H1 (cell line): Measurements from ENCODE around the gene EIPR1. TPM values are rescaled to one million over a fixed set of nuclear protein-coding genes. Genes with fewer than 3 reads are reported as not detected.

Experiments
- CTCF ChIA-PET: fragments of 300-600 bp; sonication (Branson Sonifier 250); formaldehyde crosslinking; loops from one replicate; lab custom pipeline; 2021; ENCODE audit not compliant: partially characterized antibody; lab: Charles Lee
- POLR2A ChIA-PET: fragments of 300-600 bp; sonication (Branson Sonifier 250); formaldehyde crosslinking; loops from one replicate; lab custom pipeline; 2021; ENCODE audit warnings: inconsistent platforms; ENCODE audit not compliant: partially characterized antibody; lab: Charles Lee
- DNase-seq, 2 experiments: peaks; one replicate each; pipeline versions ENCODE4 v3.0.0 to v3.0.0-alpha.2; 2010 to 2022; ENCODE audit warnings: low spot score in 2 of 2, low read depth in 1 of 2, mixed read lengths in 1 of 2
- FAIRE-seq: peaks from 2 replicates; lab custom pipeline; 2011; peaks lifted over from hg19 to GRCh38; lab: Jason Lieb, UNC
- H2AFZ ChIP-seq: 2 replicates; pipeline ENCODE4 v1.8.1; 2012; ENCODE audit warnings: low read length, inconsistent platforms
- H2AK5ac ChIP-seq: 2 replicates; pipeline ENCODE4 v1.6.1; 2013; ENCODE audit warnings: low read depth, low read length
- H2BK120ac ChIP-seq: replicated peaks from 2 replicates; pipeline ENCODE3; 2013; ENCODE audit warnings: low read depth, low read length, inconsistent platforms
- H2BK12ac ChIP-seq: 2 replicates; pipeline ENCODE4 v1.6.1; 2013; ENCODE audit warnings: low read depth, low read length
- H2BK15ac ChIP-seq: 2 replicates; pipeline ENCODE4 v1.6.1; 2013; ENCODE audit warnings: low read length
- H2BK20ac ChIP-seq: 2 replicates; pipeline ENCODE4 v1.6.1; 2013; ENCODE audit warnings: low read length
- H2BK5ac ChIP-seq: 2 replicates; pipeline ENCODE4 v1.6.1; 2013; ENCODE audit warnings: low read depth, low read length
- H3K14ac ChIP-seq: 2 replicates; pipeline ENCODE4 v1.6.1; 2013; ENCODE audit warnings: inconsistent platforms; ENCODE audit not compliant: insufficient read length
- H3K18ac ChIP-seq: 2 replicates; pipeline ENCODE4 v1.6.1; 2013; ENCODE audit warnings: low read length; ENCODE audit errors: extremely low read depth
- H3K23ac ChIP-seq: 2 replicates; pipeline ENCODE4 v1.6.1; 2013; ENCODE audit warnings: inconsistent platforms; ENCODE audit not compliant: insufficient read length
- H3K23me2 ChIP-seq: 2 replicates; pipeline ENCODE4 v1.6.1; 2013; ENCODE audit warnings: low read depth, low read length
- H3K27ac ChIP-seq: 2 replicates; pipeline ENCODE4 v1.6.1; 2011; ENCODE audit warnings: low read depth, low read length, inconsistent platforms
- H3K27me3 ChIP-seq, 4 experiments: replicated peaks in 1 of 4; 1 replicate in 1 of 4; 2 replicates in 3 of 4; pipeline versions ENCODE4 v1.6.1 to v1.8.1; 2011 to 2013; ENCODE audit warnings: low read length in 3 of 4, mild to moderate bottlenecking in 3 of 4, inconsistent platforms in 2 of 4, mixed read lengths in 2 of 4, moderate library complexity in 1 of 4; ENCODE audit not compliant: control insufficient read depth in 3 of 4, insufficient read depth in 3 of 4; ENCODE audit errors: extremely low read depth in 1 of 4
- H3K36me3 ChIP-seq, 4 experiments: 2 replicates each; pipeline versions ENCODE4 v1.6.1 to v1.8.1; 2011 to 2013; ENCODE audit warnings: mild to moderate bottlenecking in 4 of 4, low read length in 3 of 4, moderate library complexity in 2 of 4, control low read depth in 1 of 4, inconsistent platforms in 1 of 4; ENCODE audit not compliant: insufficient read depth in 4 of 4, control insufficient read depth in 2 of 4
- H3K4ac ChIP-seq: replicated peaks from 2 replicates; pipeline ENCODE3; 2013; ENCODE audit warnings: low read length, low read depth, mixed read lengths, inconsistent platforms; ENCODE audit not compliant: insufficient read length
- H3K4me1 ChIP-seq, 4 experiments: replicated peaks in 1 of 4; 1 replicate in 1 of 4; 2 replicates in 3 of 4; pipeline versions ENCODE4 v1.6.1 to v1.8.1; 2011 to 2013; ENCODE audit warnings: low read length in 3 of 4, inconsistent platforms in 2 of 4, mixed read lengths in 1 of 4; ENCODE audit not compliant: insufficient read depth in 4 of 4, control insufficient read depth in 3 of 4
- H3K4me2 ChIP-seq, 2 experiments: 2 replicates each; pipeline versions ENCODE4 v1.6.1 to v1.8.1; 2011 to 2013; ENCODE audit warnings: low read depth in 2 of 2, low read length in 2 of 2, control low read depth in 1 of 2, inconsistent platforms in 1 of 2, mild to moderate bottlenecking in 1 of 2; ENCODE audit not compliant: insufficient read depth in 1 of 2
- H3K4me3 ChIP-seq, 4 experiments: fragments of 200-600, 300-600 bp in 1 of 4; sonication (generic), shearing (Covaris generic), sonication (Bioruptor Twin) in 1 of 4; 2 replicates each; pipeline versions ENCODE4 v1.5.1 to v1.8.1; 2011 to 2016; ENCODE audit warnings: low read length in 4 of 4, low read depth in 3 of 4, control low read depth in 2 of 4, inconsistent platforms in 2 of 4, mild to moderate bottlenecking in 2 of 4, mixed read lengths in 1 of 4, moderate library complexity in 1 of 4; ENCODE audit not compliant: insufficient read depth in 2 of 4; ENCODE audit errors: extremely low read depth in 1 of 4
- H3K56ac ChIP-seq: replicated peaks from 2 replicates; pipeline ENCODE3; 2013; ENCODE audit warnings: low read depth, mild to moderate bottlenecking, mixed read lengths, low read length, inconsistent platforms; ENCODE audit not compliant: insufficient read length
- H3K79me1 ChIP-seq: 2 replicates; pipeline ENCODE4 v1.6.1; 2013; ENCODE audit warnings: low read depth, low read length, control low read depth
- H3K79me2 ChIP-seq, 2 experiments: 2 replicates each; pipeline versions ENCODE4 v1.6.1 to v1.8.1; 2012 to 2013; ENCODE audit warnings: low read length in 2 of 2, mild to moderate bottlenecking in 2 of 2, inconsistent platforms in 1 of 2; ENCODE audit not compliant: insufficient read depth in 2 of 2, control insufficient read depth in 1 of 2
- H3K9ac ChIP-seq, 4 experiments: replicated peaks in 1 of 4; 1 replicate in 1 of 4; 2 replicates in 3 of 4; pipeline versions ENCODE4 v1.6.1 to v1.8.1; 2011 to 2013; ENCODE audit warnings: low read depth in 3 of 4, low read length in 3 of 4, control low read depth in 2 of 4, mild to moderate bottlenecking in 2 of 4, moderate library complexity in 2 of 4, inconsistent platforms in 1 of 4; ENCODE audit errors: extremely low read depth in 1 of 4
- H3K9me3 ChIP-seq, 2 experiments: 2 replicates each; pipeline versions ENCODE4 v1.6.1 to v1.8.1; 2012 to 2013; ENCODE audit warnings: mild to moderate bottlenecking in 2 of 2, moderate library complexity in 2 of 2, control low read depth in 1 of 2, inconsistent platforms in 1 of 2, low read depth in 1 of 2, low read length in 1 of 2, mixed read lengths in 1 of 2; ENCODE audit not compliant: insufficient read depth in 2 of 2
- H4K20me1 ChIP-seq, 2 experiments: replicated peaks in 1 of 2; 2 replicates each; pipeline versions ENCODE3 to v1.8.1; 2011 to 2013; ENCODE audit warnings: inconsistent platforms in 2 of 2, low read length in 2 of 2, mild to moderate bottlenecking in 1 of 2; ENCODE audit not compliant: insufficient read depth in 2 of 2, control insufficient read depth in 1 of 2
- H4K5ac ChIP-seq: 2 replicates; pipeline ENCODE4 v1.6.1; 2013; ENCODE audit warnings: low read length, low read depth, mixed read lengths, inconsistent platforms; ENCODE audit not compliant: insufficient read length
- H4K8ac ChIP-seq: 2 replicates; pipeline ENCODE4 v1.8.0; 2013; ENCODE audit warnings: mild to moderate bottlenecking, moderate library complexity, low read length, inconsistent platforms; ENCODE audit not compliant: insufficient read depth; ENCODE audit errors: extremely low read depth
- H4K91ac ChIP-seq: replicated peaks from 2 replicates; pipeline ENCODE3; 2013; ENCODE audit warnings: low read length, mixed read lengths, inconsistent platforms; ENCODE audit not compliant: insufficient read length
- E2F6 ChIP-seq: IDR thresholded peaks from 2 replicates; pipeline ENCODE4 v1.6.1; 2012; ENCODE audit warnings: inconsistent platforms
- EZH2 ChIP-seq: fragments of 200-600 bp; sonication (generic); IDR thresholded peaks from 2 replicates; pipeline ENCODE4 v1.7.1; 2012; ENCODE audit warnings: low read depth, mild to moderate bottlenecking, moderate library complexity, low read length, inconsistent platforms; ENCODE audit not compliant: severe bottlenecking
- JUN ChIP-seq: IDR thresholded peaks from 2 replicates; pipeline ENCODE4 v1.6.1; 2011; ENCODE audit warnings: low read depth, mild to moderate bottlenecking, improper control_type of control experiment, low read length
- KDM5A ChIP-seq: fragments of 200-600 bp; IDR thresholded peaks from 2 replicates; pipeline ENCODE4 v1.7.1; 2012; ENCODE audit warnings: mild to moderate bottlenecking, low read length, inconsistent platforms, mixed read lengths
- NANOG ChIP-seq: IDR thresholded peaks from 2 replicates; pipeline ENCODE4 v1.6.1; 2011; ENCODE audit warnings: low read length, low read depth, mild to moderate bottlenecking, inconsistent platforms; ENCODE audit not compliant: insufficient read depth, poor library complexity, severe bottlenecking
- PHF8 ChIP-seq: fragments of 200-600 bp; sonication (generic); conservative IDR thresholded peaks from 2 replicates; pipeline ENCODE4 v1.7.1; 2012; ENCODE audit warnings: low read depth, mild to moderate bottlenecking, inconsistent platforms, low read length, moderate library complexity
- POLR2A ChIP-seq, 2 experiments: IDR thresholded peaks; 1 replicate in 1 of 2; 2 replicates in 1 of 2; pipeline ENCODE4 v1.6.1; 2011; ENCODE audit warnings: low read depth in 2 of 2, low read length in 2 of 2, mild to moderate bottlenecking in 2 of 2; ENCODE audit errors: control extremely low read depth in 1 of 2
- POU5F1 ChIP-seq: IDR thresholded peaks from 2 replicates; pipeline ENCODE4 v1.6.1; 2011; ENCODE audit warnings: low read depth, mild to moderate bottlenecking, low read length, moderate library complexity
- RNF2 ChIP-seq: fragments of 200-900, 300-1000 bp; sonication (generic); IDR thresholded peaks from 2 replicates; pipeline ENCODE4 v1.7.1; 2016; ENCODE audit warnings: borderline replicate concordance, low read depth, mild to moderate bottlenecking, antibody characterized with exemption, low read length; ENCODE audit not compliant: poor library complexity, severe bottlenecking; ENCODE audit errors: missing control alignments
- SP4 ChIP-seq: IDR thresholded peaks from 2 replicates; pipeline ENCODE4 v1.6.1; 2012; ENCODE audit warnings: low read length, inconsistent platforms
- SUZ12 ChIP-seq: fragments of 200-600 bp; sonication (generic); IDR thresholded peaks from 2 replicates; pipeline ENCODE4 v1.6.1; 2012; ENCODE audit warnings: mild to moderate bottlenecking, inconsistent platforms, low read length, moderate library complexity, mixed read lengths
- WGBS, 2 experiments: shearing (Covaris generic) in 1 of 2; methylation state at CpG; one replicate each; pipeline versions ENCODE4 v1.1.6 to v1.1.7; 2013 to 2015; ENCODE audit warnings: low lambda C conversion rate in 2 of 2, mixed read lengths in 2 of 2, inconsistent platforms in 1 of 2, low coverage in 1 of 2, missing lambda C conversion rate in 1 of 2; ENCODE audit not compliant: insufficient replicate concordance in 2 of 2, insufficient coverage in 1 of 2, insufficient read length in 1 of 2; ENCODE audit errors: extremely low coverage in 1 of 2, missing lambda C conversion rate in 1 of 2; 5-methylcytosine and 5-hydroxymethylcytosine counted together
- polyA plus RNA-seq, 7 experiments: library from polyadenylated mRNA; depleted of rRNA in 3 of 7; stranded (reverse) in 5 of 7; unstranded in 2 of 7; fragments of >200 nt in 5 of 7; fragments of 200-250 nt in 2 of 7; gene quantifications; 1 replicate in 5 of 7; 2 replicates in 1 of 7; 4 replicates in 1 of 7; pipeline versions ENCODE4 v1.2.1 to v1.2.3, GENCODE V29; 2011 to 2013; ENCODE audit warnings: missing spikeins in 2 of 7, mixed read lengths in 2 of 7
- total RNA-seq: library from RNA; stranded (reverse); fragmentation: NEBNext Ultra II Directional; extraction: Animal tissue kit (Norgen Biotek cat#: 25700); gene quantifications from 2 replicates; pipeline ENCODE4 v1.2.1, GENCODE V29; 2021

EIPR1 gene
- total and polyA plus RNA-seq, 2 of the 8 experiments (the other 6 are each of a cell fraction or from before 2014, with no cell fraction given), result 26.3 to 56.4 TPM

DNA sequence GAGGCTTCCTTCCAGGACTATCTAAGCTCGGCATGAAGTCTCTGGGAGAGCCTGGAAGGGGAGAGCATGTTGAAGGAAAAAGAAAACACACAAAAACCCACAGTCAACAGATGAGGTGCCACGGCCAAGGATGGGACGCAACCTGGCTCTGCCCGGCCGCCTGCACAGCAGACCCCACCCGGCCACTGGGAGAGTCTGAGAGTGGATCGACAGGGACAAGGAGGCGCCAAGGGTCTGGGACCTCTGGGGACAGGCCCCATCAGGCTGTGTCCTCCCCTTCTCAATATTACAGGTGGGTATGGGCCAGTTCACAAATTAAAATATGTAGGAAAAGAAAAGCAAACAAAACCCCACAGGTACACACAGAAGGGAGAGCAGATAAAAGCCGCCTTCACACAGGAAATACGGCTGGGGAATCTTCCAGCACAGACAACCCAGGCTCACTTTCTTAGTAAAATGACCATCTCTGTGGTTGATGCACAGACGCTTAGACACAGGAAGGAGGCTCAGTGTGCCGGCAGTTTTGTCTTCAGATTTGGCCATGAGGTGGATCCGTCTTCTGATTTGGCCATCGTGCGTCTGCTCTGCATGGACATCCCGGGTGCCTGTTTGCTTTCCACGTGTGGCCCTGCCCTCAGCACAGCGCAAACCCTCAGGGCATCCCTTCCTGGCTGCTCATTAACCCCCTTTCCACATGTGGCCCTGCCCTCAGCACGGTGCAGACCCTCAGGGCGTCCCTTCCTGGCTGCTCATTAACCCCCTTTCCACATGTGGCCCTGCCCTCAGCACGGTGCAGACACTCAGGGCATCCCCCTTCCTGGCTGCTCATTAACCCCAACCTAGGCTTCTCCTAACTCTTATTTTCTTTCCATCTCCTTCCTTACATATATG, 138.4 kb downstream of the EIPR1 start:
- FAIRE-seq (no peak), DNase-seq (no peak)
- no peak overlapping the region for H3K23ac ChIP-seq
- H2BK5ac ChIP-seq, result no peak overlapping the region
- H3K4ac ChIP-seq, result no peak overlapping the region
- H3K56ac ChIP-seq, result no peak overlapping the region
- H3K18ac ChIP-seq, result no peak overlapping the region; the same call in 1 of the 2 replicates
- H4K5ac ChIP-seq, result no peak overlapping the region
- no peak overlapping the region for H2BK20ac ChIP-seq
- no peak overlapping the region for H3K4me3 ChIP-seq
- H3K27me3 ChIP-seq, result no peaks in the 10 kb centered on the region
- H2AK5ac ChIP-seq, result no peak overlapping the region
- H3K9me3 ChIP-seq, result no peaks in the 10 kb centered on the region
- no peak overlapping the region for H2AFZ ChIP-seq
- H4K8ac ChIP-seq, result no peak overlapping the region
- no peak overlapping the region for H3K4me2 ChIP-seq
- no peak overlapping the region for H3K27ac ChIP-seq
- ChIA-PET CTCF (no interaction called here), POLR2A (no interaction called here)
- peaks cover 0 to 3% of the 10 kb centered on the region in 2 experiments for H4K20me1 ChIP-seq
- no peak overlapping the region for H2BK120ac ChIP-seq
- peaks cover 0 to 5% (median 2%) of the 10 kb centered on the region in 4 experiments; a peak in 1 of 7 replicates for H3K4me1 ChIP-seq
- no peak overlapping the region for H4K91ac ChIP-seq
- 74% methylated on average over 21 of the region's 21 CpGs; no CpG with 5 or more reads in 1 of the 2 experiments for WGBS, 2 experiments
- no peak overlapping the region for H2BK15ac ChIP-seq
- H3K79me2 ChIP-seq, result peaks cover 0 to 4% of the 10 kb centered on the region in 2 experiments; a peak in 2 of 4 replicates
- H3K79me1 ChIP-seq, result peaks cover 2% of the 10 kb centered on the region
- no peak overlapping the region for H3K9ac ChIP-seq
- no peak overlapping the region for H3K14ac ChIP-seq
- peaks cover 1% of the 10 kb centered on the region; the same call in 1 of the 2 replicates for H3K23me2 ChIP-seq
- H2BK12ac ChIP-seq, result no peak overlapping the region
- no peaks in the 10 kb centered on the region for H3K36me3 ChIP-seq
- TF ChIP-seq KDM5A, result no peak
- TF ChIP-seq POLR2A (IDR thresholded peaks at IDR 0.05; ENCODE audit: control extremely low read depth in 1 of 2, low read depth in 2 of 2, low read length in 2 of 2), result no peak
- TF ChIP-seq SUZ12, result no peak
- no peak for TF ChIP-seq NANOG
- no peak for TF ChIP-seq JUN
- no peak for TF ChIP-seq RNF2
- TF ChIP-seq SP4, result no peak
- TF ChIP-seq E2F6, result no peak
- TF ChIP-seq PHF8, result no peak
- TF ChIP-seq POU5F1, result no peak
- no peak for TF ChIP-seq EZH2
